Esophagus squamous epithelium (tissue), 5 donors: ENCODE results near the gene ZFYVE28. TPM values are rescaled to one million over a fixed set of nuclear protein-coding genes. Genes with fewer than 3 reads are reported as not detected.
"Not testable (repeated sequence)": the region's sequence is repeated elsewhere in the genome, so short reads cannot be mapped to it uniquely, and the experiment has no call there.

Experiments used
- DNase-seq: peaks from one replicate; lab custom pipeline; 2025; lab: John Stamatoyannopoulos, UW
- H3K27ac ChIP-seq, 4 donors: fragments of 200-600 bp; sonication (generic); one replicate each; pipeline ENCODE4 v1.5.1; 2016 to 2019; ENCODE audit warnings: mild to moderate bottlenecking in 1 of 4
- H3K27me3 ChIP-seq, 4 donors: fragments of 200-600 bp; sonication (generic); 1 replicate in 3 of 4; 2 replicates in 1 of 4; pipeline versions ENCODE4 v1.5.1 to v1.6.0; 2017 to 2021; ENCODE audit warnings: antibody characterized with exemption in 1 of 4
- H3K36me3 ChIP-seq, 3 donors: fragments of 200-600 bp; sonication (generic); one replicate each; pipeline ENCODE4 v1.5.1; 2016 to 2019
- H3K4me1 ChIP-seq, 3 donors: fragments of 200-600 bp; sonication (generic); one replicate each; pipeline ENCODE4 v1.5.1; 2017 to 2019
- H3K4me3 ChIP-seq, 4 donors: fragments of 200-600 bp; sonication (generic); 1 replicate in 3 of 4; 2 replicates in 1 of 4; pipeline ENCODE4 v1.5.1; 2016 to 2019; ENCODE audit warnings: mild to moderate bottlenecking in 2 of 4, moderate library complexity in 1 of 4
- H3K9me3 ChIP-seq, 3 donors: fragments of 200-600 bp; sonication (generic); one replicate each; pipeline ENCODE4 v1.5.1; 2016 to 2019
- POLR2A ChIP-seq, 4 donors: fragments of 450-650 bp; IDR thresholded peaks; one replicate each; pipeline ENCODE4 v1.6.1; 2017; ENCODE audit warnings: antibody characterized with exemption in 4 of 4, mild to moderate bottlenecking in 4 of 4, moderate library complexity in 3 of 4
- WGBS, 2 donors: methylation state at CpG; one replicate each; pipeline ENCODE4 v1.1.5; 2018; 5-methylcytosine and 5-hydroxymethylcytosine counted together
- intact Hi-C: fragments of 100-400 bp; cut with DNase I; formaldehyde crosslinking; loops from one replicate; pipeline ENCODE4 v1.15.0; 2022
- total RNA-seq, 4 donors: library from RNA; depleted of rRNA; stranded (reverse); fragments of >200 nt; gene quantifications; one replicate each; pipeline ENCODE4 v1.1.0, GENCODE V29; 2016
- TF ChIP-seq, protein P1 (sequence below), 6 experiments: fragments of 450-650 bp in 4 of 6; fragments of 200-600 bp in 2 of 6; sonication (generic) in 2 of 6; IDR thresholded peaks; one replicate each; pipeline ENCODE4 v1.5.1; 2016 to 2019; ENCODE audit warnings: antibody characterized with exemption in 6 of 6, mild to moderate bottlenecking in 4 of 6, moderate library complexity in 4 of 6
- donor health status: DM: yes; HTN: yes; CAD: no.

Gene ZFYVE28
- total RNA-seq, 4 donors from 2014 or later: 5.1 to 8.5 (median 8.2) TPM

DNA sequence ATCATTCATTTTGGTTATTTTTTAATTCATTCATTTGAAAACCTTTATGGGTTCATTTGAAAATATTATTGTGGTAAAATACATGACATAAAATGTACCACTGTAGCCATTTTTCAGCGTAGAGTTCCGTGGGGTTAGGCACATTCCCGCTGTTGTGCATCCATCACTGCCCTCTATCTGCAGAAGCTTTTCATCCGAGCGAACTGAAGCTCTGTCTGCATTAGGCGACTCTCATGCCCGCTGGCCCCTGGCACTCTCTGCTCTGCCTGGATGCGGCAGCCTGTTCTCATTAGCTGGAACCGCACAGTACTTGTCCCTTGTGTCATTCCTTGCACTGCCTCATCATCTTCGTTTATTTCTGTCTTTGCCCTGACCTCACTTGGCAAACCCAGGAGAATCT, 17.9 kb upstream of the ZFYVE28 start:
- DNase-seq: no peak
- H3K9me3 ChIP-seq: no peaks in the 10 kb centered on the region
- no peaks in the 10 kb centered on the region for H3K4me1 ChIP-seq
- intact Hi-C loops: no loop called here
- H3K27me3 ChIP-seq: no peaks in the 10 kb centered on the region
- H3K27ac ChIP-seq: no peak overlapping the region
- 40 to 48% methylated on average over 9 to 10 of the region's 10 CpGs for WGBS, 2 donors
- H3K4me3 ChIP-seq: no peak overlapping the region
- TF ChIP-seq, protein P1, sequence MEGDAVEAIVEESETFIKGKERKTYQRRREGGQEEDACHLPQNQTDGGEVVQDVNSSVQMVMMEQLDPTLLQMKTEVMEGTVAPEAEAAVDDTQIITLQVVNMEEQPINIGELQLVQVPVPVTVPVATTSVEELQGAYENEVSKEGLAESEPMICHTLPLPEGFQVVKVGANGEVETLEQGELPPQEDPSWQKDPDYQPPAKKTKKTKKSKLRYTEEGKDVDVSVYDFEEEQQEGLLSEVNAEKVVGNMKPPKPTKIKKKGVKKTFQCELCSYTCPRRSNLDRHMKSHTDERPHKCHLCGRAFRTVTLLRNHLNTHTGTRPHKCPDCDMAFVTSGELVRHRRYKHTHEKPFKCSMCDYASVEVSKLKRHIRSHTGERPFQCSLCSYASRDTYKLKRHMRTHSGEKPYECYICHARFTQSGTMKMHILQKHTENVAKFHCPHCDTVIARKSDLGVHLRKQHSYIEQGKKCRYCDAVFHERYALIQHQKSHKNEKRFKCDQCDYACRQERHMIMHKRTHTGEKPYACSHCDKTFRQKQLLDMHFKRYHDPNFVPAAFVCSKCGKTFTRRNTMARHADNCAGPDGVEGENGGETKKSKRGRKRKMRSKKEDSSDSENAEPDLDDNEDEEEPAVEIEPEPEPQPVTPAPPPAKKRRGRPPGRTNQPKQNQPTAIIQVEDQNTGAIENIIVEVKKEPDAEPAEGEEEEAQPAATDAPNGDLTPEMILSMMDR (IDR thresholded peaks at IDR 0.05): no peak
- no peak for TF ChIP-seq POLR2A (IDR thresholded peaks at IDR 0.05)
- H3K36me3 ChIP-seq: no peaks in the 10 kb centered on the region

DNA sequence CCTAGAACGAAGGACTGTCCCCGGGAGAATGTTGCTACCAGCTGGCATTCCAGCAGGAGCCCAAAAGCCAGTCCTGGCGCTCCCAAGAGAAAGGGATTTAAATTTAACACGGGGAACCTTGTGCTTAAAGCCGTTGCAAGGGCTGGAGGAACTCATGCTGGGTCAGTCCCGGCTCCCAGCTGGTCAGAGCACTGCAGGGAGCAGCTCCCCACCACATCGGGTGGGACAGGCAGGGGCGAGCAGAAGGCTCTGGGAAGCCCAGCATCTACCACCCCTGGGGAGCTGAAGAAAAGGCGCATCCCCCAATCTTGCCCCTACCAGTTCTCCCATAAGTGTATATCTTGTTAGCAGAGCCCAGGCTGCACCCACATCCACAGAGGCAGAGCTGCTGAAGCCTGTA, 16.0 kb upstream of the ZFYVE28 start:
- Histone ChIP-seq H3K27ac (no peak overlapping the region), H3K36me3 (no peaks in the 10 kb centered on the region), H3K4me1 (no peaks in the 10 kb centered on the region), H3K9me3 (no peaks in the 10 kb centered on the region), H3K4me3 (no peak overlapping the region), H3K27me3 (no peaks in the 10 kb centered on the region)
- intact Hi-C loops: no loop called here
- 20 to 62% methylated on average over 2 to 9 of the region's 9 CpGs for WGBS, 2 donors
- TF ChIP-seq, protein P1 (IDR thresholded peaks at IDR 0.05): no peak
- no peak for TF ChIP-seq POLR2A (IDR thresholded peaks at IDR 0.05)
- no peak for DNase-seq

DNA sequence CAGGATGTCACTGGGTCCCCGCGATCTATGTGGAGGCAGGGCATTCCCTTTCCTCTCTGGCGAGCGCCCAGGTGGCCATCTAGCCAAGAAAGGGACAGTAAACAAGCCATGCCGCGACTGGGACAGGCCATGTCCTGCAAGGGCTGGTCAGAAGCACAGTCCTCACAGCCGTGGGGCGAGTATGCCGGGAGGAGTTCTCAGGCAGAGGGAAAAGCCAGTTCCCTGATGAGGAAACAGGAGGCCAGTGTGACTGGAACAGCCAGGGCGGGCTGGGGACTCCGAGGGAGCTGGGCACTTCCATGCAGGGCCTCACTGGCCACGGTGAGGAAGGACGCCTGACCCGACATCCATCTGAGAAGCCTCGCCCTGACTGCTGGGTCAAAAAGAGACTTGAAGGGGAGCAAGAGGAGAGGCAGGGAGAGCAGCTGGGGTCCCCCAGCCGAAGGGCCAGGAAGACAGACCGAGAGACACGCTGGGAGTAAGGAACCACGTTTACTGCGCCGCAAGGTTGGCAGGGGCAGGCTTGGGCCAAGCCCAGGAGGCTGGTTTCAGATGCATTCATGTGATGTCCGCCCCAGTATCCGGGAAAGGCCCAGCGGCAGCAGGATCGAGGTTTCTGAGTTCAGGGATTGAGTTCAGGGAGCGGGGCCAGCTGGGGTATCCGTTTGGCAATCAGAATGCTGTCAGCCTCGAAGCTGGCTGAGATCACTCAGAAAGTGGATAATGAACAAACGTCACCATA, 15.3 kb upstream of the ZFYVE28 start:
- intact Hi-C loops: no loop called here

DNA sequence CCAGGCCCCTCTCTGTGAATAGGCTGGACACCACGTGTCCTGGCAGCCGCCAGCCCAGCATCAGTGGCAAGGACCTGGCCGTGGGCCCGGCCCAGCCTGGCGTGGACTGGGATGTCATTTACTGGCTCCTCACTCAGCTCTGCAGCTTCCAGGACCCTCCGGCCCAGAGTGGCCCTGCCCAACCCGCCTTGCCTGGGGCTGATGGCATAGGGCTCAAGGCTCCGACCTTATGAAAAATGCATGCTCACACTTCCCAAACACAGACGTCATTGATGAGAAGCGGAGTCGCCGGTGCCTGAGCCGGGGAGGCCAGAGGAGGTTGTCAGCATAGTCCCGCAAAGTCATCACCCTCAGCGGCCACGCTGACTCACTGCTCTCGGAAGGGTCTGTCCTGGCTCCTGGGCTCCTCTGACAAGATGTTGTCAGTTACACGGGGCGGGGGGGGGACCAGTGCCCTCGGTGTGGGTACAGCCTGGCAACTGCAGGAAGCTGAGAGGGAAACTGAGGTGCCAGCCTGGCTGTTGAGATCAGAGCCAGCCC, 14.6 kb upstream of the ZFYVE28 start:
- 88% methylated on average over 6 of the region's 20 CpGs; no CpG with 5 or more reads in 1 of the 2 donors for WGBS, 2 donors
- DNase-seq: no peak
- Histone ChIP-seq H3K4me1 (no peaks in the 10 kb centered on the region), H3K4me3 (no peak overlapping the region), H3K27ac (no peak overlapping the region), H3K36me3 (no peaks in the 10 kb centered on the region), H3K9me3 (no peaks in the 10 kb centered on the region), H3K27me3 (peaks cover 0 to 7% (median 0%) of the 10 kb centered on the region in 4 donors)
- no peak for TF ChIP-seq POLR2A (IDR thresholded peaks at IDR 0.05)
- TF ChIP-seq, protein P1 (IDR thresholded peaks at IDR 0.05): no peak
- intact Hi-C loops: no loop called here

More for the DNA sequence above, 15.3 kb upstream of the ZFYVE28 start:
- Histone ChIP-seq H3K27me3 (peaks cover 0 to 2% (median 0%) of the 10 kb centered on the region in 4 donors), H3K4me3 (no peak overlapping the region), H3K4me1 (no peaks in the 10 kb centered on the region), H3K27ac (no peak overlapping the region), H3K36me3 (no peaks in the 10 kb centered on the region), H3K9me3 (no peaks in the 10 kb centered on the region)
- TF ChIP-seq, protein P1 (IDR thresholded peaks at IDR 0.05): no peak
- TF ChIP-seq POLR2A (IDR thresholded peaks at IDR 0.05): no peak
- no peak for DNase-seq
- 67 to 75% methylated on average over 19 to 21 of the region's 29 CpGs for WGBS, 2 donors

DNA sequence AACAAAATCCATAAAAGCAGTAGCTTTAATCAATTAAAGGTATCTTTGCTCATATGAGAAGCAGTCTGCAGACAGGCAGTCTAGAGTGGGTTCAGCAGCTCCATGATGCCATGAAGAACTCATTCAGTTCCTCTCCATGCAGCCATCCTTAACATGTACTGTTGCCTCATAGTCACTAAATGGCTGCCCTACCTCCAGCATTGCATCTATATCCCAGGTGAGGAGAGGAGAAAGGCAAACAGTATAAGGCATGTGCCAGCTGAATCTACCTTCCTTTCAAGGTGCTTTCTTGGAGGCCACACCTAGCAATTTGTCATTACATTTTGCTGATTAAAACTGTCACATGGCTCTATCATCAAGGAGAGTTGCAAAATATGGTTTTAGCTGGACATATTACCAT, 13.6 kb upstream of the ZFYVE28 start:
- Histone ChIP-seq H3K27ac (no peak overlapping the region), H3K36me3 (no peaks in the 10 kb centered on the region), H3K9me3 (no peaks in the 10 kb centered on the region), H3K4me3 (no peak overlapping the region), H3K4me1 (no peaks in the 10 kb centered on the region), H3K27me3 (peaks cover 0 to 7% (median 0%) of the 10 kb centered on the region in 4 donors)
- DNase-seq: no peak
- intact Hi-C loops: no loop called here
- TF ChIP-seq POLR2A (IDR thresholded peaks at IDR 0.05): no peak
- TF ChIP-seq, protein P1 (IDR thresholded peaks at IDR 0.05): no peak

DNA sequence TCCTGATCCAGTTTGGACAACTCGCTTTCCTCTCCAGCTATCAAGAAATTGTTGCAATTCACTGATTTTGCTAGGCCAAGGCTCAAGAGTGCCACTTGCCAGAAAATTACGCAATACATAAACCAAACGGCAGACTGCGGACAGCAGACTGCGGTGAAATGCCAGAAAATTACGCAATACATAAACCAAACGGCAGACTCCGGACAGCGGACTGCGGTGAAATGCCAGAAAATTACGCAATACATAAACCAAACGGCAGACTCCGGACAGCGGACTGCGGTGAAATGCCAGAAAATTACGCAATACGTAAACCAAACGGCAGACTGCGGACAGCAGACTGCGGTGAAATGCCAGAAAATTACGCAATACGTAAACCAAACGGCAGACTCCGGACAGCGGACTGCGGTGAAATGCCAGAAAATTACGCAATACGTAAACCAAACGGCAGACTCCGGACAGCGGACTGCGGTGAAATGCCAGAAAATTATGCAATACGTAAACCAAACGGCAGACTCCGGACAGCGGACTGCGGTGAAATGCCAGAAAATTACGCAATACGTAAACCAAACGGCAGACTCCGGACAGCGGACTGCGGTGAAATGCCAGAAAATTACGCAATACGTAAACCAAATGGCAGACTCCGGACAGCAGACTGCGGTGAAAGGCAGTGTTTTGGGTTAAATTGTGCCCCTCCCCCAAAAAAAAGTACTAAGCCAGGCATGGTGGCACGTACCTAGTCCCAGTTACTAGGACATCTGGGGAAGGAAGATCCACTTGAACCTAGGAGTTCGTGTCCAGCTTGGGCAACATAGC, 11.7 kb upstream of the ZFYVE28 start:
- H3K36me3 ChIP-seq, intact Hi-C loops, H3K9me3 ChIP-seq, H3K4me3 ChIP-seq, DNase-seq, H3K4me1 ChIP-seq, H3K27me3 ChIP-seq: not testable (repeated sequence)
- H3K27ac ChIP-seq: peak overlapping the region in 2 of 4 donors; percentile 5 to 36
- 61% methylated on average over 14 to 27 of the region's 49 CpGs for WGBS, 2 donors
